ENCODE results near the gene POLR2A. TPM values are rescaled to one million over a fixed set of nuclear protein-coding genes. Genes with fewer than 3 reads are reported as not detected.

POLR2A gene
- total and polyA plus RNA-seq, 10 of the 15 experiments (the other 5 are each of a cell fraction or from before 2014, with no cell fraction given) = 1.7 to 121 (median 33.4) TPM

GRCh38 chr17:7435676-7436555 lies 48.2 kb upstream of the POLR2A start (continued):
- TF ChIP-seq REST (IDR thresholded peaks at IDR 0.05; ENCODE audit: low read depth, low read length) (no peak), SMARCA5 (IDR thresholded peaks at IDR 0.05) (no peak), TCF3 (IDR thresholded peaks at IDR 0.05; ENCODE audit: borderline replicate concordance, insufficient read depth, low read depth, low read length) (no peak), HDAC6 (IDR thresholded peaks at IDR 0.05; ENCODE audit: unreplicated experiment) (no peak), EGR1 (IDR thresholded peaks at IDR 0.05; ENCODE audit: borderline replicate concordance in 1 of 2, low read depth in 2 of 2, low read length in 2 of 2) (peak in 1 of 2 experiments; percentile 82; a peak in 2 of 3 replicates), FOXK2 (IDR thresholded peaks at IDR 0.05) (no peak), RB1 (IDR thresholded peaks at IDR 0.05; ENCODE audit: borderline replicate concordance) (no peak), RAD21 (IDR thresholded peaks at IDR 0.05; ENCODE audit: insufficient read depth, low read depth, low read length) (no peak), ATF2 (IDR thresholded peaks at IDR 0.05; ENCODE audit: low read length) (no peak), MLLT1 (IDR thresholded peaks at IDR 0.05) (peak; percentile 65), GATAD2B (conservative IDR thresholded peaks at IDR 0.05; ENCODE audit: low read depth) (peak; percentile 50), MEF2A (IDR thresholded peaks at IDR 0.05; ENCODE audit: insufficient read depth, low read depth, low read length) (no peak), EZH2 (IDR thresholded peaks at IDR 0.05; ENCODE audit: borderline replicate concordance, control insufficient read depth, low read depth, low read length) (no peak), TARDBP (IDR thresholded peaks at IDR 0.05; ENCODE audit: borderline replicate concordance) (no peak), EED (IDR thresholded peaks at IDR 0.05; ENCODE audit: low read depth) (0 out of 2 replicates have a peak, but pooled peaks have one; percentile 19), E2F4 (IDR thresholded peaks at IDR 0.05; ENCODE audit: low read depth, low read length) (no peak), PRDM15 (CRISPR knock-in tag; IDR thresholded peaks at IDR 0.05) (no peak)

Measured in GM12878 (cell line).